Anterior cingulate cortex (tissue), 58 donors: Measurements from ENCODE around the gene CCNJL.
A peak's percentile ranks its signal among the peaks of the same experiment; 100 is the strongest.
"Not testable (repeated sequence)": the region's sequence is repeated elsewhere in the genome, so short reads cannot be mapped to it uniquely, and the experiment has no call there.

Experiments used
- DNase-seq, 58 donors: peaks; one replicate each; lab custom pipeline; 2025; lab: John Stamatoyannopoulos, UW

CCNJL gene

GRCh38 chr5:160266752-160267345 lies 45.5 kb downstream of the CCNJL start:
- DNase-seq = no peak

DNA sequence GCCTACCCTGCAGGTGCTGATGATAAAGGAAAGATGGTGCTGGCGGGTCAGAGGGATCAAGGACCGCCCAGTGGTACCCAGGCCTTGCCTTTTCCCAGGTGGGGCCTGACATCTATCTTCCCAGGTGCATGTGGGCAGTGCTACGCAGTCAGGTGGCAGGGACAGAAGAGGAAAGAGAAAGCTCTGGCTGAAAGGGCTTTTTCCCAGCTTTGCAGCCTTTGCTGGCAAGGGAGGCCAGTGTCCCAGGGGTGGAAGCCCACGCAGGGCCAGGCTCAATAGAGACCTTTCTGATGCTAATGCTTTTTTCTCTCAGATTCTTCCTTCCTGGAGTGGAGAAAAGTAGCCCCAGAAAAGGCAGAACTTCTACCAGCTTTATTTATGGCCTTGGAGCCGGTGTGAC lies 46.3 kb downstream of the CCNJL start:
- DNase-seq = no peak

DNA sequence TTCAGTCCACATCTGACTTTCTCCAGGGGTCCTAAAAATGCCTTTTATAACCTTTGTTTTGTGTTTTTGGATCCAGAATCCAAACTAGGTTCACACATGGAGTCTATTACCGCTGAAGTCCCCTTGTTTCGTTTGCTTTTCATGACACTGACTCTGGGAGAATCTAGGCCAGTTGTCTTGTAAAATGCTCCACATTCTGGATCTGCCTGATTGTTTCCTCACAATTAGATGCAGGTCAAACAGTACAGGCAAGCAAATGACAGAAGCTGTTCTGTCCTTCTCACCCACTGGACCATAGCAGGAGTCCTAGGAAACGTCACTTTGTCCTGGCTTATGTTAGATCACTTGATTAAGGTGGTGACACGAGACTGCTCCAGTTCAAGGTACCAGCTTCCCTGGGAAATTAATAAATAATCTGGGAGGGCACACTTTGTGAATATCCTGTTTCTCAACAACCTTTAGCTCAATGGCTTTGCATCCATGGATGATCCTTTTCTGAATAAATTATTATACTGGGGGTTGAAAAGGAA lies 49.0 kb downstream of the CCNJL start:
- DNase-seq = no peak

DNA sequence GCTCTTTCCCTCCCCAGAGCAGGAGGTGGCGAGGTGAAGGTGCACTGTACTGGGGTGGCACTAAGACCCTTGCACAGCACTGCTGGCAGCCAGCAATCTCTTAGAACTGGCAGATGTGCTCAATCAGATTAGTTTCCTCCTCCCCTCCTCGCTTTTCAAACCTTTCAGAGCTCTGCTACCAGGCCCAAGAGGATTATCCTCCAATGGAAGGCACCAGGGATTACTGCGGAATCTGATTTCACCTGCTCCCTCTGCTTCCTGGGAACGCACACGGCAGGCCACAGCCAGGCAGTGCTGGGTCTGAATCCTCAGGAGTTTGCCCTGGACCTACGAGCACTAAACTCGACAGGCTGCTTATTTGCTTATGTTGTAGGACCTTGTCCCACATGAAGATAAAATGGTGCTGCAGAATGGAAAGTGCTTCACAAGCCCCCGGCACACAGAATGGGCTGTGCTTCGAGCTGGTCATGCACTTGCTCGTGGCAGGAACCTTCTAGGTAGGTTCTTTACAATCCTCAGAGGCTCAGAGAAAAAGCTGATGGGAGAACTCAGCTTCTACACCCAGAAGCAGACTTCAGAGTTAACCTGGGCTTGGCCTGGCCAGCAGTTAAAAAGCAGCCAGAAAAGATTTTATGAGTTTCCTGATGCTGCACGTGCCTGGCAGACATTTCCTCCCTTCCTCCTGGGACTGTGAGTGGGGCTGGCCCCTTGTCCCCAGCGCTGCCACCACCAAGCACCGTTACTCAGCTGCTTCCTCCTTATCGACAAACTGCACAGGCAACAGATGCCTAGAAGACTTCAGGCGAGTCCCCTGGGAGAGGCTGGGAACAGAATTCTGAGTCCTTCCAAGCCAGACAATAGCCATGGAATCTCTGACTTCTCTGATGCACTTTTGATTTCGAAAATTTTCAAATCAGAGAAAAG lies 50.0 kb downstream of the CCNJL start:
- DNase-seq = no peak

DNA sequence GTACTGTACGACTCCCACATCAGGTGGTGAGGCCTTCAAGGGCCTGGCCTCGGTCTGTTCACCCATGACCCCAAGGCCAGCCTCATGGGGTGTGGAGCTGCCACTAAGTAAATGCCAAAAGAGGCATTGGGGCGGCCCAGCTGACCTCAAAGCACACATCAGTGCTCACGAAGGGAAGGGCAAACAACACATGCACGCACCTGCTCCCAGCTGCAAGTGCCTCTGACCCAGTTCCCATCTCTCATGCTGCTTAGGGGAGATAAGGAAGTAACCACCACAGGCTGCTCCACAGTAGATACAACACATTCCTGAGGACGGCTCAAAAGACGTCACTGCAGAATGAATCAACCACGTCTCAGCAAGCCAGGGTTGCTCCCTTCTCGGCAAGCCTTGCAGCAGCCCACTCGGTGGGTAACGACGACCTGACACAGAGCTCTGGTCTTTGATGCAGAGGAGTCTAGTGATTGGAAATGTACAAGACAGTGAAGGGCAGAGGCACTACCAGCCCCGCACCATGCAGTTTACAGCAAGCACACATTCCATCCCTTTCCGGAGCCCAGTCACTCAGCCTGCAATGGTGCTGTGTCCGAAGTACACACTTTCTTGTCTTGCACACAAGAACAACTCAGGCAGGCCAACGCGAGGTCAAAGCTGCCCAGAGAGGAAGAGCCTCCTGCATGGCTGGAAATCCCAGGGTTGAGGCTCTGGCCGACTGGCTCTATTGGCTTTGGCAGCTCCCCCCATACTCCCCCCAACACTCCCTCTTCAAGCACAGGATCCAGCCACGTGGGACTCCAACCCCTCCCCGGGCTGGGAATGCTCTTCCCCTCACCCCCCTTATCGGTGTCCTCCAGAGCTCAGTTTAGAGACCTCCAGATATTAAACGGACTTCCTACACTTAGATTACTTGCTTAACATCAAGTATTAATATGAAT lies 51.2 kb downstream of the CCNJL start:
- DNase-seq = no peak

- no peak for DNase-seq
These were observed 52.2 kb downstream of the CCNJL start for GRCh38 chr5:160260006-160260775.

DNA sequence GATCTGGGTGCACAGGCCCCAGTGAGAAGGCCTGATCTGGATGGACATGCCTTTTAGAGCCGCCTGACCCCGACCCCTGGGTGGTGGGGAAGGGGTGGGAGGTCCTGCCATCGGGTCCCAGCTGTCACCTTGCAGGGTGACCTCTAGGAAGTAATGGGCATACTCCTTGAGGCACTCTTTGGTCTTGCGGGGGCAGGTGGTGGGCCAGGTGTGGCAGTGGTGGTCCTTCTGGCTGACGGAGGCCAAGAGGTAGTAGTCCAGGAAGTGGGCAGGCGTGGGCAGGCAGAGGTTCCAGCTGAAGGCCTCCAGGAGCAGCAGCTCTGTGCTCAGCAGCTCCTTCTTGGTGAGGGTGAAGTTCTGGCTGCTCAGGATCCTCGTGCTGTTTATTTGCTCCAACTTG lies 53.0 kb downstream of the CCNJL start:
- DNase-seq = no peak

- DNase-seq = no peak
These were observed 57.7 kb downstream of the CCNJL start for GRCh38 chr5:160254706-160255105.

- DNase-seq = no peak
These were observed 58.9 kb downstream of the CCNJL start for GRCh38 chr5:160253441-160253840.

GRCh38 chr5:160252916-160253315 lies 59.4 kb downstream of the CCNJL start:
- DNase-seq = no peak

GRCh38 chr5:160251406-160252155 lies 60.8 kb downstream of the CCNJL start:
- no peak for DNase-seq

DNA sequence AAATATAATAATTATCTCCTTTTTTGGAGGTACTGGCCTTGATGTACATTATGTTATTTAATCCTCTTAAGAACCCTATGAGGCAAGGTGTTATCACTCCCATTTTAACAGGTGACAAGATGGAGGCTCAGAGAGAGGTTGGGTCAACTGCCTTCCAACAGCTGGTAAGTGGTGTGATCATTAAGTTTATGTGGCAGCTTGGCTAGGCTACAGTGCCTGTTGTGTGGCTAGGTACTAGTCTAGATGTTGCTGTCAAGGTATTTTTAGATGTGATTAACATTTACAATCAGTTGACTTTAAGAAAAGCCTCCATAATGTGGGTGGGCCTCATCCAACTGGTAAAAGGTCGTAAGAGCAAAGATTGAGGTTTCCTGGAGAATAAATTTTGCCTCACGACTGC lies 61.5 kb downstream of the CCNJL start:
- DNase-seq = no peak

DNA sequence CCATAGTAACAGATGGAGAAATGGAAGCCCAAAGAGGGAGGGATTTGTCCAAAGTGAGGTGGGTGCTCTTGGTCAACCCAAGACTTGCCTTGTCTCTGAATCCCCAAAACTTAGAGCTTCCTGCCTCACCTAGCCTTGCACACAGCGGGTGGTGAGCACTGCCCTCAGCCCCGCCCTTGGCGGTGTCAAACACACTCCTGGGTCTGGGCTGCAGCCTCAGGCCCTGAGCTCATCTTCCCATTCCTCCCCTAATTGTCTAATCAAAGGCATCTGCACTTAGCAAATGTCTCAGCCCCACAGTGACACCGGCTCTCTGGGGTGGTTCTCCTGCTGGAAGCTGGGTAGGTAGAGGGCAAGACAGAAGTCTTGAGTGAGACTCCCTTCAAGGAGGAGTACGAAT lies 62.1 kb downstream of the CCNJL start:
- DNase-seq = no peak

DNA sequence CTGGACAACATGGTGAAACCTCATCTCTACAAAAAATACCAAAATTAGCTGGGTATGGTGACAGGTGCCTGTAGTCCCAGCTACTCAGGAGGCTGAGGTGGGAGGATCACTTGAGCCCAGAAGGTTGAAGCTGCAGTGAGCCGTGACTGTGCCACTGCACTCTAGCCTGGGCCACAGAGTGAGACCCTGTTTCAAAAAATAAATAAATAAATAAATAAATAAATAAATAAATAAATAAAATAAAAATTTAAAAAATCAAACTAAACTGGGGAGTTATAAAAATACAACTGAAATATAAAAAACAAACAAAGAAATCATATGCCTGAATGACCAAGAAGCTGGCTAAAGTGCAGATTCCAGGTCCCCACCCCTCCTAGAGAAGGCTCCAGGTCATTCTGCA lies 62.8 kb downstream of the CCNJL start:
- not testable (repeated sequence) for DNase-seq

DNA sequence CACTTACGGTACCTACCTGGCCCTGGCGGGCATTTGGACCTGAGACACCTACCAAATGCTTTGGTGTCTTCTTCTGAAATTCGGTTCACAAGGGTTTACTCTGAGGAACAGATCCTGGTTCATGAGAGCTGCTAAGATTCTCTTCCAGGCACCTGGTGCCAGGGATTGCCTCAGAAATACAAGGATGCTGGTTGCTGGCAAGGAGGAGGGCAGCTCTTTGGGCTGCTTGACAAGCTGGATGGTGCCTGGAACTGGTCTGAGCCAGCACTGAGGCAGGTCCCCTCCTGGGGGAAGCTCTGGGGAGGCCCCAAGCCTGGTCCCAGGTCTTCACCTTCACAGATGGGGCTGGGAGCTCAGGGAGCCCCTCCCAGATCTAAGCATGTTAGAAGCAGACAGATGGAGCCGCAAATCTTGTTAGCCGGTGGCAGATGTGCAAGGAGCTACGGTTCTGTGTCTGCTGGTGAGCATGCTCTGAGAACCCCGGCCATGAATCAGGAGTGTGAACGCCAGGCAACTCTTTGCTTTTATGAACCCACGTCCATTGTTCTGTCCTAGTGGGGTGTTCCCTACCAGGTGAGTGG lies 66.8 kb downstream of the CCNJL start:
- DNase-seq = peak in 4 of 58 donors; percentile 13 to 49 (median 31)

GRCh38 chr5:160242145-160242544 lies 70.2 kb downstream of the CCNJL start:
- no peak for DNase-seq

DNA sequence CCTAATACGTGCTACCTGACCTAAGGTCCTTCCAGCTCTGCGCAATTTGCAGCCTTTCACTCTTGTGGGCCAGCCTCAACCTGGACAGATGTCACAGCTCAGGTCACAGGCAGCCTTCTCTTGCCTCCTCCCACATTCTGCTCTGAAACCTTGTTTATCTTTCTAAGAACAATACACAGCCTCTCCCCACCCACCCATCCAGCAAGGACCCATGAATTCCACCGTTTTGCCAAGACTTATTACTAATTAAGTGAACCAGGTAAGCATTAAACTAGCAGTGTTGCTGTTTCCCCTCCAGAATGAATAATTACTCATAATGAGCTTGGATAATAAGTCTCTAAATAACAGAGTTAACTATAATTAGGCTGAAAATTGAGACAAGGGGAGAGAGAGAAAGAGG lies 72.0 kb downstream of the CCNJL start:
- no peak for DNase-seq

GRCh38 chr5:160237571-160238093 lies 74.7 kb downstream of the CCNJL start:
- no peak for DNase-seq

DNA sequence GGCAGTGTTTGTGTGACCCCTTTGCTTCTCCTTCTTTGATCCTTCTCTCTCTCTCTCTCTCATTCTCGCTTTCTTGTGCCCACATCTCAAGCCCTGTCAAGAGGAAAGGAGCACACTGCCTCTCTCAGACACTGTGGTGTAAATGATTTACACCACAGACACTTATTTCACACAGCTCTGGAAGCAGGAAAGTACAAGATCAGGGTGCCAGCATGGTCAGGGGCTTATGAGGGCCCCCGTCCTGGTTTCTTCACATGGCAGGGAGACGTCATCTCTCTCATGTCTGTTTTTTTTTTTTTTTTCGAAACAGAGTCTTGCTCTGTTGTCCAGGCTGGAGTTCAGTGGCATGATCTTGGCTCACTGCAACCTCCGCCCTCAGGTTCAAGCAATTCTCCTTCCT lies 76.6 kb downstream of the CCNJL start:
- no peak for DNase-seq
